Transverse colon (tissue), 4 donors: ENCODE measurements around the gene AGBL5.

Experiments used
- CTCF ChIP-seq, 5 experiments: fragments of 200-600 bp in 3 of 5; fragments of 450-650 bp in 2 of 5; sonication (generic) in 3 of 5; IDR thresholded peaks; 1 replicate in 2 of 5; 2 replicates in 3 of 5; pipeline ENCODE4 v1.5.1; 2016 to 2017; ENCODE audit warnings: antibody characterized with exemption in 5 of 5, inconsistent platforms in 3 of 5, mild to moderate bottlenecking in 2 of 5, moderate library complexity in 1 of 5
- EP300 ChIP-seq: sonication (generic); formaldehyde crosslinking; IDR thresholded peaks from one replicate; pipeline ENCODE4 v1.6.1; 2017; ENCODE audit warnings: antibody characterized with exemption, low read depth
- POLR2A ChIP-seq: fragments of 450-650 bp; IDR thresholded peaks from one replicate; pipeline ENCODE4 v1.6.1; 2016; ENCODE audit warnings: antibody characterized with exemption, mild to moderate bottlenecking, moderate library complexity
- POLR2AphosphoS5 ChIP-seq, 3 donors: sonication (generic); formaldehyde crosslinking; IDR thresholded peaks; one replicate each; pipeline ENCODE4 v1.6.1; 2016; ENCODE audit warnings: antibody characterized with exemption in 3 of 3

GRCh38 chr2:27054721-27055120 lies 3.3 kb downstream of the AGBL5 start:
- TF ChIP-seq CTCF (IDR thresholded peaks at IDR 0.05) = no peak
- TF ChIP-seq POLR2AphosphoS5 (IDR thresholded peaks at IDR 0.05) = no peak
- no peak for TF ChIP-seq POLR2A
- TF ChIP-seq EP300 = no peak
